WTC11 (cell line): ENCODE measurements around the gene KANK4. TPM values are rescaled to one million over a fixed set of nuclear protein-coding genes. Genes with fewer than 3 reads are reported as not detected.

ENCODE experiments used
- ATAC-seq: fragments of 200-7000 bp; cut with Tn5 transposase; 2 replicates; pipeline ENCODE4 v1.10.0; 2021; ENCODE audit warnings: mild to moderate bottlenecking, moderate library complexity
- CTCF ChIA-PET: fragments of 300-600 bp; sonication (Branson Sonifier 250); formaldehyde crosslinking; loops from one replicate; lab custom pipeline; 2021; ENCODE audit warnings: antibody characterized with exemption; lab: Charles Lee
- POLR2A ChIA-PET: fragments of 350-600 bp; sonication (Branson Sonifier 250); formaldehyde crosslinking; loops from one replicate; lab custom pipeline; 2021; ENCODE audit warnings: antibody characterized with exemption; lab: Charles Lee
- DNase-seq: peaks from one replicate; pipeline ENCODE4 v3.0.0; 2021; ENCODE audit warnings: low spot score
- H3K27ac Mint-ChIP-seq: 2 replicates; pipeline ENCODE4 v1.8.0; 2021; ENCODE audit warnings: mixed read lengths
- H3K27me3 Mint-ChIP-seq: 2 replicates; pipeline ENCODE4 v1.8.0; 2021; ENCODE audit warnings: low read depth, mild to moderate bottlenecking, moderate library complexity, mixed read lengths
- H3K36me3 Mint-ChIP-seq: 2 replicates; pipeline ENCODE4 v1.8.0; 2021; ENCODE audit warnings: mixed read lengths
- H3K4me1 Mint-ChIP-seq: 2 replicates; pipeline ENCODE4 v1.8.0; 2022; ENCODE audit warnings: mixed read lengths
- H3K4me3 Mint-ChIP-seq: 2 replicates; pipeline ENCODE4 v1.8.0; 2021; ENCODE audit warnings: mild to moderate bottlenecking, moderate library complexity, mixed read lengths
- H3K9me3 Mint-ChIP-seq: 2 replicates; pipeline ENCODE4 v1.8.0; 2021; ENCODE audit warnings: mixed read lengths
- AFF4 ChIP-seq: sonication (generic); formaldehyde crosslinking; IDR thresholded peaks from 2 replicates; pipeline ENCODE4 v1.8.1; 2023; ENCODE audit warnings: mild to moderate bottlenecking, missing genetic modification reagents, borderline replicate concordance
- ATF1 ChIP-seq: sonication (generic); formaldehyde crosslinking; IDR thresholded peaks from 2 replicates; pipeline ENCODE4 v1.8.1; 2023; ENCODE audit warnings: mild to moderate bottlenecking, moderate library complexity, missing genetic modification reagents
- CDX4 ChIP-seq: fragments of 250-450 bp; sonication (Bioruptor Pico); IDR thresholded peaks from 2 replicates; pipeline ENCODE4 v1.9.0; 2021; ENCODE audit warnings: moderate library complexity, mild to moderate bottlenecking, inconsistent platforms, borderline replicate concordance
- E2F5 ChIP-seq: sonication (generic); formaldehyde crosslinking; IDR thresholded peaks from 2 replicates; pipeline ENCODE4 v1.8.1; 2022; ENCODE audit warnings: mild to moderate bottlenecking, moderate library complexity, missing genetic modification reagents
- ERG ChIP-seq: fragments of 250-450 bp; sonication (Bioruptor Pico); IDR thresholded peaks from 2 replicates; pipeline ENCODE4 v1.8.0; 2021; ENCODE audit warnings: mild to moderate bottlenecking
- HMGA2 ChIP-seq: fragments of 250-450 bp; sonication (Bioruptor Pico); IDR thresholded peaks from 2 replicates; pipeline ENCODE4 v1.4.0; 2021; ENCODE audit warnings: mild to moderate bottlenecking, moderate library complexity
- IRF2 ChIP-seq: sonication (generic); formaldehyde crosslinking; IDR thresholded peaks from 2 replicates; pipeline ENCODE4 v1.8.0; 2022; ENCODE audit warnings: low read depth, missing genetic modification reagents, borderline replicate concordance
- MXD4 ChIP-seq: fragments of 250-450 bp; sonication (Bioruptor Pico); IDR thresholded peaks from 2 replicates; pipeline ENCODE4 v1.8.0; 2021; ENCODE audit warnings: mild to moderate bottlenecking, moderate library complexity, borderline replicate concordance
- NR3C1 ChIP-seq: sonication (generic); formaldehyde crosslinking; conservative IDR thresholded peaks from 2 replicates; pipeline ENCODE4 v1.8.1; 2023; ENCODE audit warnings: low read depth, mild to moderate bottlenecking, missing genetic modification reagents
- PRRX2 ChIP-seq: fragments of 250-450 bp; sonication (Bioruptor Pico); IDR thresholded peaks from 2 replicates; pipeline ENCODE4 v1.8.0; 2021; ENCODE audit warnings: mild to moderate bottlenecking
- SOX15 ChIP-seq: fragments of 250-450 bp; sonication (Bioruptor Pico); IDR thresholded peaks from 2 replicates; pipeline ENCODE4 v1.9.0; 2021; ENCODE audit warnings: mild to moderate bottlenecking
- STAT6 ChIP-seq: sonication (generic); formaldehyde crosslinking; conservative IDR thresholded peaks from 2 replicates; pipeline ENCODE4 v1.8.1; 2023; ENCODE audit warnings: mild to moderate bottlenecking, low read depth, missing genetic modification reagents, moderate library complexity
- ZNF219 ChIP-seq: sonication (generic); formaldehyde crosslinking; IDR thresholded peaks from 2 replicates; pipeline ENCODE4 v1.8.0; 2023; ENCODE audit warnings: missing genetic modification reagents, mild to moderate bottlenecking, borderline replicate concordance
- ZNF281 ChIP-seq: sonication (generic); formaldehyde crosslinking; IDR thresholded peaks from 2 replicates; pipeline ENCODE4 v1.8.0; 2023; ENCODE audit warnings: mild to moderate bottlenecking, missing genetic modification reagents
- ZNF317 ChIP-seq: sonication (generic); formaldehyde crosslinking; IDR thresholded peaks from 2 replicates; pipeline ENCODE4 v1.8.1; 2023; ENCODE audit warnings: low read depth, mild to moderate bottlenecking, moderate library complexity, missing genetic modification reagents, borderline replicate concordance
- ZNF671 ChIP-seq: fragments of 250-450 bp; sonication (Bioruptor Pico); IDR thresholded peaks from 2 replicates; pipeline ENCODE4 v1.8.0; 2021; ENCODE audit warnings: mild to moderate bottlenecking
- total RNA-seq: library from RNA; stranded (reverse); gene quantifications from 3 replicates; pipeline ENCODE4 v1.2.3, GENCODE V29; 2021

KANK4 gene
- total RNA-seq, 1 experiment from 2014 or later = 0.35 TPM

- TF ChIP-seq E2F5 = no peak
- Mint-ChIP-seq H3K27me3 (0 out of 2 replicates have a peak, but pooled peaks cover 3% of the 10 kb centered on the region), H3K4me3 (no peak overlapping the region), H3K27ac (no peak overlapping the region), H3K9me3 (no peaks in the 10 kb centered on the region), H3K4me1 (peaks cover 9% of the 10 kb centered on the region), H3K36me3 (no peaks in the 10 kb centered on the region)
- ChIA-PET CTCF (interaction anchor here (1.2 kb wide), 1 partner anchor 171 kb away, joined by 3 read pairs; no protein-coding TSS in a partner anchor), POLR2A (no interaction called here)
- no peak for ATAC-seq
- DNase-seq = no peak
Measured at GRCh38 chr1:62346886-62347285, 27.7 kb upstream of the KANK4 start.

GRCh38 chr1:62343911-62344310 lies 24.7 kb upstream of the KANK4 start:
- Mint-ChIP-seq H3K4me1 (peaks cover 6% of the 10 kb centered on the region; the same call in 1 of the 2 replicates), H3K9me3 (no peaks in the 10 kb centered on the region), H3K27me3 (peaks cover 3% of the 10 kb centered on the region; the same call in 1 of the 2 replicates), H3K4me3 (no peak overlapping the region), H3K36me3 (no peaks in the 10 kb centered on the region), H3K27ac (no peak overlapping the region)
- DNase-seq (no peak), ATAC-seq (no peak)
- ChIA-PET POLR2A (no interaction called here), CTCF (no interaction called here)
- TF ChIP-seq ZNF219 = no peak
- TF ChIP-seq HMGA2 = no peak
- no peak for TF ChIP-seq AFF4 (CRISPR knock-in tag)
- no peak for TF ChIP-seq ERG (CRISPR knock-in tag)
- TF ChIP-seq ATF1 (CRISPR knock-in tag) = no peak
- TF ChIP-seq SOX15 = no peak
- TF ChIP-seq NR3C1 (CRISPR knock-in tag) = no peak
- TF ChIP-seq ZNF281 (CRISPR knock-in tag) = no peak
- TF ChIP-seq PRRX2 = no peak
- no peak for TF ChIP-seq ZNF671 (CRISPR knock-in tag)

- H3K4me1 Mint-ChIP-seq = peaks cover 10% of the 10 kb centered on the region
- no peak overlapping the region for H3K27ac Mint-ChIP-seq
- peaks cover 3% of the 10 kb centered on the region; the same call in 1 of the 2 replicates for H3K27me3 Mint-ChIP-seq
- CTCF ChIA-PET = no interaction called here
- DNase-seq = no peak
- no peaks in the 10 kb centered on the region for H3K36me3 Mint-ChIP-seq
- POLR2A ChIA-PET = no interaction called here
- no peak for ATAC-seq
- H3K4me3 Mint-ChIP-seq = no peak overlapping the region
- TF ChIP-seq IRF2 (CRISPR knock-in tag) = no peak
- TF ChIP-seq MXD4 (CRISPR knock-in tag) = no peak
- TF ChIP-seq CDX4 (CRISPR knock-in tag) = no peak
- no peak for TF ChIP-seq STAT6
- no peak for TF ChIP-seq ZNF317
- no peaks in the 10 kb centered on the region for H3K9me3 Mint-ChIP-seq
Measured at GRCh38 chr1:62342270-62342669, 23.0 kb upstream of the KANK4 start.
